Testis (tissue), 2 donors: Measurements from ENCODE around the gene TUBA3C.

Source experiments
- CTCF ChIP-seq, 3 experiments: fragments of 450-650 bp in 2 of 3; fragments of 200-600 bp in 1 of 3; sonication (generic) in 1 of 3; IDR thresholded peaks; one replicate each; pipeline ENCODE4 v1.5.1; 2016 to 2019; ENCODE audit warnings: antibody characterized with exemption in 3 of 3, mild to moderate bottlenecking in 2 of 3, moderate library complexity in 1 of 3
- POLR2A ChIP-seq: fragments of 450-650 bp; IDR thresholded peaks from one replicate; pipeline ENCODE4 v1.6.1; 2017; ENCODE audit warnings: antibody characterized with exemption, mild to moderate bottlenecking, moderate library complexity

- TF ChIP-seq CTCF (IDR thresholded peaks at IDR 0.05), result no peak
- TF ChIP-seq POLR2A, result no peak
Measured at GRCh38 chr13:19182536-19182935, 912 bp upstream of the TUBA3C start.
